Activated T-cell treated with anti-CD3 and anti-CD28 coated beads for 4 hours (primary cell): Measurements from ENCODE around the gene ERC2.
"Not testable (repeated sequence)": the region's sequence is repeated elsewhere in the genome, so short reads cannot be mapped to it uniquely, and the experiment has no call there.

Source experiments
- DNase-seq: peaks from one replicate; pipeline ENCODE4 v3.0.0-alpha.2; 2020

ERC2 gene

GRCh38 chr3:56468184-56469106, at the start of gene ERC2:
Gene ERC2 (minus strand): TSS chr3:56468467.
- DNase-seq, result no peak

DNA sequence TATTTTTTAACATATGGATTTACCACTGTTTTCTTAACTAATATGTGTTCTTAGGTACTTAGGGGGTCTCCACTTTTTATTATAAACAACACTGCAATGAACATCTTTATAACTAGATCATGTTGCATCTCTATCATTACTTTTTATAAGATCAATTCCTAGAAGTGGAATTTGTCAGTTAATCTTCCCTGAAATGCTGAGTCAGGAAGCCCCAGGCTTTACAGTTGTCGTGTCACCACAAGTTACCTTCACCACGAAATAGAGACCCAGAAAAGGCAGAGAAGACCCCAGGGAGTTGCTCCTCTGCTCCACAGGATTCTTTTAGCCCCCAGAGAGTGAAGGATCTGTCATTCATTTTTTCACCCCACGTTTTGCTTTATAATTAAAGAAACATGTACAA, 34.5 kb upstream of the ERC2 start:
- DNase-seq, result no peak

GRCh38 chr3:56496376-56496775, 28.1 kb upstream of the ERC2 start:
- DNase-seq, result not testable (repeated sequence)

GRCh38 chr3:56494679-56495322, 26.5 kb upstream of the ERC2 start:
- DNase-seq, result peak; percentile 53

DNA sequence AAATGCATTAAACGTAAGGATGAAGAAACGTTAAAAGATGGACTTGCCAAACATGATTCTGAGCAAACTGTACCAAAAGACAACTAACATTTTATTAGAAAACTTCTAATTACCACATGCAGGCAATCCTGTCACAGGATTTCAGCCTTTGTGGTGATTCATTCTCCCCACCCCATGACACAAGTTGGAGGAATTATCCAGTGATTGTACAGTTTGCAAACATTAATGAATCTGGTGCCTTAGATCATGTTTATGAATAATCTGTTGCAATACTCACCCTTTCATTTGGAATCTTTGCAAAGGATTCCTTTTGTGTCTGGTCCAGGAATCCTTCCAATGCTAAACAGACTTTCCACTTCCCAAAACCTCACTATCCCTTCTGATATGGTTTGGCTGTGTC, 23.3 kb upstream of the ERC2 start:
- DNase-seq, result no peak

- no peak for DNase-seq
Observed at GRCh38 chr3:56488812-56489600, 20.7 kb upstream of the ERC2 start.

DNA sequence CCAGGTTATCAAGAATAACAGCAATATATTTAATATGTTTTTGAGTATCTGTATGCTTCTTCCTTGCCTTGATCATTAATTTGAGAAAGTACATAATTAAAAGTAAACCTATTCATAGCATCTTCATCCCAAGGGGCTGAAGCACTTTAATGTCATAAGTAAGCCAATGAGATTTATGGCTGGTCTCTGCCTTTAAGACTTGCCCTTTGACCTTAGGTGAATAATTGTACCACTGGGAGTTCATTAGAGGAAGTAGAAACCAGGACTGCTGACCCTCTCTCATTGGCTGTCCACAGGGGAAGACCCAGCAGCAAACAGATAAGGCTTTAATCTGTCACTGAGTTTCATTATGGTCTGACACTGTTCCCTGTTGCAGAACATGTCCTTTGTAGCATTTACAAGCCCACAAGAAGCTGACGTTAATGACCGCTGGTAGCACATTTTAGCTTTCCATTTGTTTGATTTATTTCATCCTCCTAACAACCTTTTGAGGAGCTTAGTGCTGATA, 16.3 kb upstream of the ERC2 start:
- DNase-seq, result no peak

- no peak for DNase-seq
Observed at GRCh38 chr3:56484122-56484521, 15.9 kb upstream of the ERC2 start.

GRCh38 chr3:56477646-56478045, 9.4 kb upstream of the ERC2 start:
- no peak for DNase-seq

- DNase-seq, result no peak
Observed at GRCh38 chr3:56476771-56477170, 8.5 kb upstream of the ERC2 start.

DNA sequence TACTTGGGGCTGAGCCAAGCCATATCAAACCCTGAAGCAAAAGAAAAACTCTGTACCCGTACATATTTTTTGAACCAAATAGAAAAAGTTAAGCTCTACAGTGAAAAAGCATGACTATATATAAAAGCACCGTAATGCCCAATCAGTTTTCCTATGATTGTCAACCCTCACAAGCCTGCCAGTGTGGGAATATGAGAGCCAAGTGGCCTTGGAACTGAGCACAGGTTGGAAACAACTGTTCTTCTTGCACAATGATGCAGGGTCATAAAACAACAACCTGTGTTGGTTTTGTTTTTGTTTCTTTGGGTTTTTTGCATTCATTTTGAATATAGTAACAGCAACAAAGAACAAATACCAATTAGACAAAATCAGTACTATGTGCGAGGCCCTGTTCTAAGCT, 3.5 kb upstream of the ERC2 start:
- no peak for DNase-seq

GRCh38 chr3:56469141-56469540, 874 bp upstream of the ERC2 start:
- no peak for DNase-seq

DNA sequence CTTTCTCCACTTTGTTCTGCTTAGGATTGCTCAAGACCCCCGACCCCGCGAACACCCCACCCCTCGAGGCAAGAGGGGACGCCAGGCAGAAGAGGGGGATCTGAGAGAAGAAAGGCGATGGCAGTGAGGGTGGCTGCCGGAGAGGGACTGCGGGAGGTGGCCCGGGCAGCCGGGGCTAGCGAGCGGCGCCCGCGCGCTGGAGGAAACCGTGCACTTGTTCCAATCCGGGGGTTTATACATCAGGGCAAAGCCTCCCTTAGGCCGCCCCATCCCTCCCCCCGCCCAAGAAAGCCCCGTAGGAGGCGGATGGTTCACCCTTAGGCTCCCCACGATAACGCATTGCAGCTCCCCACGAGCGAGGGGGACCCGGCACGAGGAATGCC, 475 bp downstream of the ERC2 start:
- DNase-seq, result no peak

DNA sequence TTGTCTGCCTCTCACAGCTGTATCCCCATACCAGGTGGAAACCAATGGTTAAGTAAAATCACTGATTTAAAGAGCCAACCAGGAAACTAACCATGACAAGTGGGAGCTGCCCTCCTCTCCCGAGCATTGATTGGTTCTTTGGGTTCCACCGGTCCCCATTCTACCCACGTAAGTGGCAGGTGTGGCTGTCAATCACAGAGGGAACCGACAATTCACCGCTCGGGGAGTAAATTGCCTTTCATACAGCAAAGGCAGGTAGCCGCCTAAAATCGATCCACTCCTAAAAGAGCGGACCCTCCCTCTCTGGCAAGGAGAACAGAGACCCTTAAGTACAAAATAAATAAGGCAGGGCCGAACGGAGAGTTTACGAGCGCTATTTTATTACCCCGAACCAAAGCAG, 1.2 kb downstream of the ERC2 start:
- DNase-seq, result no peak

DNA sequence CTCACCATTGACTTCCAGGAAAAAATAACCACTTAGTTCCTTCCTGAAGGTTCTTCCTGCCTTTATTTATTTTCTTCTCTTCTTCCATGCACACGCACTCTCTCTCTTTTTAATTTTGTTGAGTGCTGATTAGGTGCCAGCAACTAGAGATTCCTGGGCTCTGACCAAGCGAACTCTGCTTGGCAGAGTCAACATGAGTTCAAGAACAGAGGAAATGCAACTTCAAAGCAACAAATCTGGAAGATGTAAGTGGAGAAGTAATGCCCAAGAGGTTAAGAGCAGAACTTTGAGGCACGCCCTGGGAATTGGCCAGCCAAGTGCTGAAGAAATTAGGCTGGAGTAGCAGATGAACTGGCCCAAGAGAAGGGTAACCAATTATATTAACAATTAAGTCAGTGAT, 8.5 kb downstream of the ERC2 start:
- DNase-seq, result no peak

GRCh38 chr3:56459104-56459496, 9.2 kb downstream of the ERC2 start:
- DNase-seq, result no peak

- DNase-seq, result no peak
Observed at GRCh38 chr3:56458496-56459103, 9.7 kb downstream of the ERC2 start.

- no peak for DNase-seq
Observed at GRCh38 chr3:56456117-56456516, 12.2 kb downstream of the ERC2 start.

GRCh38 chr3:56453011-56453410, 15.3 kb downstream of the ERC2 start:
- no peak for DNase-seq

- no peak for DNase-seq
Observed at GRCh38 chr3:56452085-56452484, 16.2 kb downstream of the ERC2 start.

DNA sequence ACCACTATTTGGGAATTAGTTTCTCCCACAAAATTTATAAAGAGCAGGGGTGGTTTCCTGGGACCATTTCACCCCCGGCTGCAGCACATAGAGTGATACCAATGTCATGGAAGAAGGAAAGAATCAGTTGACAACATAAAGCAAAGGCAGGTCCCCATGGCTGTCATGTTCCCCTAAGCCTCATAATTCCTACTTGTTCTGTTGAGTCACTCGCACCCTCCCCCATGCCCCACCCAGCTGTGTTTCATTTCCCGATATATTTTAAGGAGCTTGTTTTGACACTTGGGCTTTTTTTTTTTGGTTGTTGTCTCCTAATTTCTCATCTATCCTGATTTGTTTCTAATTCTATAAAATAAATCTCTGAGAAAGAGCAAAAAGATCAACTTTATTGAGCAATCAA, 24.9 kb downstream of the ERC2 start:
- no peak for DNase-seq

- DNase-seq, result no peak
Observed at GRCh38 chr3:56428667-56429066, 39.6 kb downstream of the ERC2 start.

- DNase-seq, result no peak
Observed at GRCh38 chr3:56424885-56425284, 43.4 kb downstream of the ERC2 start.
